HepG2 (cell line): Measurements from ENCODE around the gene PEX14. TPM values are rescaled to one million over a fixed set of nuclear protein-coding genes. Genes with fewer than 3 reads are reported as not detected.

Experiments used
- ATAC-seq: fragments of 200-7000 bp; cut with Tn5 transposase; 3 replicates; pipeline ENCODE4 v1.9.1; 2020; ENCODE audit warnings: mild to moderate bottlenecking, moderate library complexity
- BruUV-seq: library from RNA; stranded (reverse); fragments of 400-500 nt; replicated peaks from 2 replicates; lab custom pipeline; 2021; lab: Mats Ljungman, UMichigan
- CTCF ChIA-PET: fragments of 300-600 bp; formaldehyde crosslinking; extraction: SDS; loops from one replicate; lab custom pipeline; 2021; ENCODE audit warnings: low total read pairs, inconsistent platforms, low intra/inter-chr PET ratio; lab: Yijun Ruan, JAX
- POLR2A ChIA-PET: fragments of 350-600 bp; sonication (Branson Sonifier 250); formaldehyde crosslinking; loops from one replicate; lab custom pipeline; 2020; ENCODE audit warnings: antibody characterized with exemption, inconsistent platforms; lab: Yijun Ruan, JAX
- DNase-seq: peaks from one replicate; pipeline ENCODE4 v3.0.0-alpha.2; 2015; ENCODE audit warnings: low spot score
- FAIRE-seq: peaks from 3 replicates; lab custom pipeline; 2011; peaks lifted over from hg19 to GRCh38; lab: Jason Lieb, UNC
- H2AFZ ChIP-seq: one replicate; pipeline ENCODE4 v1.6.1; 2011; ENCODE audit warnings: low read length, inconsistent platforms
- H3K27ac ChIP-seq: fragments of 300-600 bp; 3 replicates; pipeline ENCODE4 v1.8.0; 2011; ENCODE audit warnings: mixed run types, mild to moderate bottlenecking, mixed read lengths, low read length, inconsistent platforms; ENCODE audit not compliant: insufficient read depth; ENCODE audit errors: extremely low read length
- H3K27me3 ChIP-seq, 2 experiments: fragments of 200-600 bp in 1 of 2; 2 replicates in 1 of 2; 3 replicates in 1 of 2; pipeline versions ENCODE4 v1.6.0 to v1.8.0; 2011; ENCODE audit warnings: low read length in 2 of 2, mild to moderate bottlenecking in 2 of 2, moderate library complexity in 2 of 2, inconsistent platforms in 1 of 2; ENCODE audit not compliant: insufficient read depth in 2 of 2, control insufficient read depth in 1 of 2
- H3K36me3 ChIP-seq, 2 experiments: fragments of 200-600 bp in 1 of 2; replicated peaks in 1 of 2; 2 replicates in 1 of 2; 3 replicates in 1 of 2; pipeline versions ENCODE4 v1.5.1 to v1.8.0; 2011; ENCODE audit warnings: low read length in 2 of 2, inconsistent platforms in 1 of 2; ENCODE audit not compliant: insufficient read depth in 2 of 2, control insufficient read depth in 1 of 2
- H3K4me1 ChIP-seq: 2 replicates; pipeline ENCODE4 v1.5.1; 2012; ENCODE audit warnings: low read length, inconsistent platforms; ENCODE audit not compliant: insufficient read depth
- H3K4me2 ChIP-seq: 2 replicates; pipeline ENCODE4 v1.6.0; 2011; ENCODE audit warnings: low read depth, low read length, inconsistent platforms
- H3K4me3 ChIP-seq, 3 experiments: fragments of 200-600 bp in 1 of 3; sonication (generic), shearing (Covaris generic) in 1 of 3; replicated peaks in 1 of 3; 2 replicates each; pipeline ENCODE4 v1.5.1; 2011 to 2016; ENCODE audit warnings: low read length in 3 of 3, inconsistent platforms in 2 of 3, low read depth in 2 of 3, mild to moderate bottlenecking in 2 of 3, control low read depth in 1 of 3, mixed read lengths in 1 of 3; ENCODE audit not compliant: insufficient read depth in 1 of 3
- H3K79me2 ChIP-seq: one replicate; pipeline ENCODE4 v1.6.1; 2011; ENCODE audit warnings: low read length, inconsistent platforms; ENCODE audit not compliant: insufficient read depth
- H3K9ac ChIP-seq: 2 replicates; pipeline ENCODE4 v1.6.0; 2011; ENCODE audit warnings: mild to moderate bottlenecking, low read depth, low read length, inconsistent platforms; ENCODE audit not compliant: insufficient read depth
- H3K9me3 ChIP-seq: 2 replicates; pipeline ENCODE4 v1.5.1; 2012; ENCODE audit warnings: mild to moderate bottlenecking, low read length
- H4K20me1 ChIP-seq: 2 replicates; pipeline ENCODE4 v1.6.0; 2011; ENCODE audit warnings: inconsistent platforms, mild to moderate bottlenecking, low read length, moderate library complexity; ENCODE audit not compliant: insufficient read depth
- CBX2 ChIP-seq, 2 experiments: fragments of 200-600 bp in 1 of 2; sonication (generic); formaldehyde crosslinking in 1 of 2; IDR thresholded peaks; 2 replicates each; pipeline versions ENCODE4 v1.7.0 to v1.8.1; 2018 to 2022; ENCODE audit warnings: low read depth in 2 of 2, low read length in 1 of 2, mild to moderate bottlenecking in 1 of 2, missing genetic modification reagents in 1 of 2
- DBP ChIP-seq: sonication (generic); formaldehyde crosslinking; IDR thresholded peaks from 2 replicates; pipeline ENCODE4 v1.4.0; 2020; ENCODE audit warnings: missing genetic modification reagents; ENCODE audit errors: not compliant biosample characterization
- FIP1L1 ChIP-seq: fragments of 200-400 bp; formaldehyde crosslinking; IDR thresholded peaks from 2 replicates; pipeline ENCODE4 v1.6.1; 2018; ENCODE audit warnings: low read depth, mild to moderate bottlenecking, low read length, moderate library complexity, borderline replicate concordance; ENCODE audit not compliant: insufficient read depth
- GATAD2A ChIP-seq: IDR thresholded peaks from 2 replicates; pipeline ENCODE4 v1.6.1; 2016
- TOE1 ChIP-seq: sonication (generic); formaldehyde crosslinking; IDR thresholded peaks from 2 replicates; pipeline ENCODE4 v1.4.0; 2020; ENCODE audit warnings: mild to moderate bottlenecking, missing genetic modification reagents
- TSC22D2 ChIP-seq: sonication (generic); formaldehyde crosslinking; IDR thresholded peaks from 2 replicates; pipeline ENCODE4 v1.5.1; 2020; ENCODE audit warnings: missing genetic modification reagents, mild to moderate bottlenecking, borderline replicate concordance
- U2AF1 ChIP-seq: fragments of 200-400 bp; formaldehyde crosslinking; optimal IDR thresholded peaks from 2 replicates; pipeline ENCODE3; 2017; ENCODE audit warnings: mild to moderate bottlenecking, low read depth, low read length
- ZNF263 ChIP-seq: sonication (generic); formaldehyde crosslinking; IDR thresholded peaks from 2 replicates; pipeline ENCODE4 v1.4.0; 2020; ENCODE audit warnings: missing genetic modification reagents
- ZNF317 ChIP-seq: sonication (generic); formaldehyde crosslinking; IDR thresholded peaks from 2 replicates; pipeline ENCODE4 v1.5.0; 2020; ENCODE audit warnings: mild to moderate bottlenecking, missing genetic modification reagents
- ZNF703 ChIP-seq: sonication (generic); formaldehyde crosslinking; IDR thresholded peaks from 2 replicates; pipeline ENCODE4 v1.5.1; 2020; ENCODE audit warnings: missing genetic modification reagents, mild to moderate bottlenecking, moderate library complexity, borderline replicate concordance
- ZNF737 ChIP-seq: sonication (generic); formaldehyde crosslinking; IDR thresholded peaks from 2 replicates; pipeline ENCODE4 v1.5.0; 2020; ENCODE audit warnings: missing genetic modification reagents, mild to moderate bottlenecking, borderline replicate concordance
- WGBS: methylation state at CpG from one replicate; pipeline ENCODE4 v1.1.6; 2017; ENCODE audit warnings: low lambda C conversion rate; 5-methylcytosine and 5-hydroxymethylcytosine counted together
- in situ Hi-C: cut with HindIII; loops from 2 replicates; pipeline ENCODE4 v1.10.0; 2017; ENCODE audit warnings: low pct_unique_long_range_greater_than_20kb; ENCODE audit not compliant: extremely low pct_ligation_motif_present
- intact Hi-C: fragments of 100-400 bp; cut with micrococcal nuclease; formaldehyde crosslinking; loops from one replicate; pipeline ENCODE4 v1.10.0; 2022; ENCODE audit not compliant: unreplicated experiment
- polyA plus RNA-seq, 8 experiments: library from polyadenylated mRNA; depleted of rRNA in 3 of 8; stranded (reverse) in 7 of 8; unstranded in 1 of 8; fragments of >200 nt; fragmentation: Illumina TruSeq in 4 of 8; extraction: Trizol in 4 of 8; gene quantifications; 2 replicates each; pipeline versions ENCODE4 v1.2.1 to v1.2.3, GENCODE V29; 2011 to 2016; ENCODE audit warnings: low read depth in 4 of 8, missing spikeins in 1 of 8, mixed read lengths in 1 of 8; ENCODE audit not compliant: insufficient read depth in 1 of 8
- total RNA-seq, 5 experiments: library from RNA; depleted of rRNA; stranded (reverse); fragments of >200 nt; fragmentation: Illumina TruSeq; extraction: Trizol; gene quantifications; 2 replicates each; pipeline ENCODE4 v1.2.3, GENCODE V29; 2016; ENCODE audit warnings: low read depth in 1 of 5
- TF ChIP-seq, protein P1 (sequence below): sonication (generic); formaldehyde crosslinking; IDR thresholded peaks from 2 replicates; pipeline ENCODE4 v1.8.0; 2022; ENCODE audit warnings: mild to moderate bottlenecking, missing genetic modification reagents, moderate library complexity
- TF ChIP-seq, protein P2 (sequence below): sonication (generic); formaldehyde crosslinking; IDR thresholded peaks from 2 replicates; pipeline ENCODE4 v1.4.0; 2020; ENCODE audit warnings: mild to moderate bottlenecking, low read depth, missing genetic modification reagents

The PEX14 gene
- total and polyA plus RNA-seq, 2 of the 13 experiments (the other 11 are each of a cell fraction or from before 2014, with no cell fraction given) = 6.5 to 9.9 TPM

- no peaks in the 10 kb centered on the region for H3K27me3 ChIP-seq
- TF ChIP-seq TSC22D2 (CRISPR knock-in tag) (no peak), ZNF703 (CRISPR knock-in tag) (no peak), ZNF737 (no peak), TOE1 (CRISPR knock-in tag) (no peak), FIP1L1 (no peak)
- H3K4me1 ChIP-seq = peaks cover 10% of the 10 kb centered on the region
- in situ Hi-C loops (no loop called here), intact Hi-C loops (loop anchor here (10.0 kb wide), 1 partner anchor 111 kb away; no protein-coding TSS in a partner anchor)
- no peaks in the 10 kb centered on the region for H3K9me3 ChIP-seq
- no peak overlapping the region for H3K4me3 ChIP-seq
- BruUV-seq = no TSS peak
- ChIA-PET POLR2A (no interaction called here), CTCF (no interaction called here)
- H3K27ac ChIP-seq = no peak overlapping the region
- ATAC-seq (no peak), FAIRE-seq (no peak), DNase-seq (no peak)
- H4K20me1 ChIP-seq = no peaks in the 10 kb centered on the region
- WGBS = 94% methylated on average over 6 of the region's 13 CpGs
- no peaks in the 10 kb centered on the region for H3K79me2 ChIP-seq
- no peak overlapping the region for H2AFZ ChIP-seq
- H3K36me3 ChIP-seq = peaks cover 12 to 16% of the 10 kb centered on the region in 2 experiments; a peak in 3 of 5 replicates
- H3K9ac ChIP-seq = no peak overlapping the region
- H3K4me2 ChIP-seq = no peak overlapping the region
These were observed 151.5 kb downstream of the PEX14 start for GRCh38 chr1:10626131-10626731.

DNA sequence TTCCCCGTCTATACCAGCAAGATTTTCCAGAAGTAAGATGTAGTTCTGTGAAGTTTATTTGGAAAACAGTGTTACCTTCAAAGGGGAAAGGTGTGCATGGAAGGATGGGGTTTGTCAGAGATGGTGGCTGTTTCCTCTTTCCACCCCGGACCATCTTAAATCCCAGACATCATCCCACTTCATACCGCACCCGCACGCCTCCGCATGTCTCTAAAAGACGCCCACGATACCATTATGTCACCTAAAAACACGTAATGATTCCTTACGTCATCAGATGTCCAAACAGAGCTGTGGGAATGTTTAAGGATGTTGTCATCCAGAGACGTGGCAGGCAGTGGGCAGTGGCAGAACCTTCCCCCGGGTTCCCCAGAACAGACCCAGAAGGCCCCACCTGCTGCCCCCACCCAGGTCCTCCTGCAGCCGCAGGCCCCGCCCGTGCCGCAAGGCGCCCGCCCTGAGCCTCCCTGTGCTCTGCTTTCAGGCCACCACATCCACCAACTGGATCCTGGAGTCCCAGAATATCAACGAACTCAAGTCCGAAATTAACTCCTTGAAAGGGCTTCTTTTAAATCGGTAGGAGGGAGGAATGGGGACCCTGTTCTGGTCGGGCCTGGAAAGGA lies 152.2 kb downstream of the PEX14 start:
- intact Hi-C loops (loop anchor here (10.0 kb wide), 1 partner anchor 112 kb away; no protein-coding TSS in a partner anchor), in situ Hi-C loops (no loop called here)
- no peaks in the 10 kb centered on the region for H3K79me2 ChIP-seq
- H3K36me3 ChIP-seq = peaks cover 12 to 18% of the 10 kb centered on the region in 2 experiments; a peak in 3 of 5 replicates
- ChIA-PET POLR2A (no interaction called here), CTCF (no interaction called here)
- FAIRE-seq = no peak
- no peaks in the 10 kb centered on the region for H3K27me3 ChIP-seq
- no TSS peak for BruUV-seq
- no peak overlapping the region for H3K9ac ChIP-seq
- no peak overlapping the region for H3K4me2 ChIP-seq
- H4K20me1 ChIP-seq = no peaks in the 10 kb centered on the region
- no peak for DNase-seq
- H2AFZ ChIP-seq = no peak overlapping the region
- peaks cover 10% of the 10 kb centered on the region for H3K4me1 ChIP-seq
- no peak for ATAC-seq
- H3K9me3 ChIP-seq = no peaks in the 10 kb centered on the region
- no peak overlapping the region for H3K27ac ChIP-seq
- WGBS = 97% methylated on average over 22 of the region's 22 CpGs
- H3K4me3 ChIP-seq = no peak overlapping the region
- no peak for TF ChIP-seq DBP
- no peak for TF ChIP-seq ZNF263 (CRISPR knock-in tag)
- TF ChIP-seq ZNF317 = no peak
- no peak for TF ChIP-seq GATAD2A
- no peak for TF ChIP-seq U2AF1
- TF ChIP-seq, protein P1, sequence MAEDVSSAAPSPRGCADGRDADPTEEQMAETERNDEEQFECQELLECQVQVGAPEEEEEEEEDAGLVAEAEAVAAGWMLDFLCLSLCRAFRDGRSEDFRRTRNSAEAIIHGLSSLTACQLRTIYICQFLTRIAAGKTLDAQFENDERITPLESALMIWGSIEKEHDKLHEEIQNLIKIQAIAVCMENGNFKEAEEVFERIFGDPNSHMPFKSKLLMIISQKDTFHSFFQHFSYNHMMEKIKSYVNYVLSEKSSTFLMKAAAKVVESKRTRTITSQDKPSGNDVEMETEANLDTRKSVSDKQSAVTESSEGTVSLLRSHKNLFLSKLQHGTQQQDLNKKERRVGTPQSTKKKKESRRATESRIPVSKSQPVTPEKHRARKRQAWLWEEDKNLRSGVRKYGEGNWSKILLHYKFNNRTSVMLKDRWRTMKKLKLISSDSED (CRISPR knock-in tag) = no peak
- no peak for TF ChIP-seq CBX2 (IDR thresholded peaks at IDR 0.05; ENCODE audit: low read depth, low read length)
- no peak for TF ChIP-seq CBX2 (CRISPR knock-in tag; IDR thresholded peaks at IDR 0.05; ENCODE audit: low read depth)
- TF ChIP-seq, protein P2, sequence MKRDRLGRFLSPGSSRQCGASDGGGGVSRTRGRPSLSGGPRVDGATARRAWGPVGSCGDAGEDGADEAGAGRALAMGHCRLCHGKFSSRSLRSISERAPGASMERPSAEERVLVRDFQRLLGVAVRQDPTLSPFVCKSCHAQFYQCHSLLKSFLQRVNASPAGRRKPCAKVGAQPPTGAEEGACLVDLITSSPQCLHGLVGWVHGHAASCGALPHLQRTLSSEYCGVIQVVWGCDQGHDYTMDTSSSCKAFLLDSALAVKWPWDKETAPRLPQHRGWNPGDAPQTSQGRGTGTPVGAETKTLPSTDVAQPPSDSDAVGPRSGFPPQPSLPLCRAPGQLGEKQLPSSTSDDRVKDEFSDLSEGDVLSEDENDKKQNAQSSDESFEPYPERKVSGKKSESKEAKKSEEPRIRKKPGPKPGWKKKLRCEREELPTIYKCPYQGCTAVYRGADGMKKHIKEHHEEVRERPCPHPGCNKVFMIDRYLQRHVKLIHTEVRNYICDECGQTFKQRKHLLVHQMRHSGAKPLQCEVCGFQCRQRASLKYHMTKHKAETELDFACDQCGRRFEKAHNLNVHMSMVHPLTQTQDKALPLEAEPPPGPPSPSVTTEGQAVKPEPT (CRISPR knock-in tag) = no peak
